DMS114 treated with DMSO at 0.1 percent for 48 hours (cell line): ENCODE measurements around the gene TTYH2.

ENCODE experiments used
- DNase-seq: peaks from one replicate; lab custom pipeline; 2025; ENCODE audit not compliant: unreplicated experiment; lab: John Stamatoyannopoulos, UW

Gene TTYH2

GRCh38 chr17:74214484-74215341 is 1.3 kb downstream of the TTYH2 start:
- DNase-seq: no peak

DNA sequence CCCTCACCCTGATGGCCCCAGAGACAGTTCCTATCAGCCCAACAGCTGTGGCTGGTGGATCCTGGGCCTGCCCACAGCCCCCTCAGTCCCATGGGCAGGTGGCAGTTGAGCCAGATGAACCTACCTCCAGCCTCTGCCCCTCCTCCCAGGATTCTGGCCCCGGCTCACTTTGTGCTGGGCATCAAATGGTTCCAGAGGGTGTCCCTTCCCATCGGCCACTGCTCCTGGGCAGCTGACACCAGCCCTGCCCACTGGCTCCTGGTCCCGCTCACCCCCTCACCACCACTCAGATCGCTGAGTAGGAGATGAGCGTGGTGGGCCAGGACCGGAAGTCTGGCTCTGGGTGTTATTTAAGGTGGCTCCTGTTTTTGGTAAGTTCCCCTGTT is 2.0 kb downstream of the TTYH2 start:
- DNase-seq: no peak

GRCh38 chr17:74216505-74216904 is 3.1 kb downstream of the TTYH2 start:
- no peak for DNase-seq

DNA sequence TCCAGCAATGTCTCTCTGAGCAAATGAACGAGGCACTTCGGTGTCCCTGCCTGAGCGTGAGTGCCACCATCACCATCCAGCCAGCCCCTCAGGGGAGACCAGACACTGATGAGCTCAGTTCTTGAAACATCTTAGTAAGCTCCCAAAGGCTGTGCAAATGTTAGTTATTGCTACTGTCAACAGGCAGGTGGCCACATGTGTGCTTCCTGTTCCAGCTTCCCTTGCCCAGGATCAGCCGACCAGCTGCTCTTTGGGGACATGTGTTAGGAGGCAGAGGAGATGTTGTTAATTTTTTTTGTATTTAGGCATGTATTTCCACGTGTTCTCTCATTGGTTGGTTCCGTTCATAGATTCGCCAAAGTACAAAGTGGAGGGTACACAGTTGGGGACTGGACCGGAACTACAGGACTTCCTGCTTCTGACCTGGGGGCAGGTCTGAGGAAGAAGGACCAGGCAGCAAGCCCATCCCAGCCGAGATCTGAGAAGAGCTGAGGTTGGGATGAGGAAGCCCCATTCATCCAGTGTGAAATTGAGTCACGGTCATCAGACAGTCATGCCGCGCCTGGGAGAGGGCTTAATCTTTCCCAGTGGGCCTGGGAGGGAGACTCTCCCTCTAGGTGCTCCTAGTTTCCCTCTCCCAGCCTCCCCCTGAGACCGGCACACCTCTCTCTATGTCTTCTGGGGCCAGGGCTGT is 3.8 kb downstream of the TTYH2 start:
- no peak for DNase-seq

GRCh38 chr17:74217888-74218287 is 4.5 kb downstream of the TTYH2 start:
- DNase-seq: no peak

GRCh38 chr17:74218436-74218835 is 5.1 kb downstream of the TTYH2 start:
- DNase-seq: no peak

- no peak for DNase-seq
Measured at GRCh38 chr17:74219576-74220133, 6.3 kb downstream of the TTYH2 start.

DNA sequence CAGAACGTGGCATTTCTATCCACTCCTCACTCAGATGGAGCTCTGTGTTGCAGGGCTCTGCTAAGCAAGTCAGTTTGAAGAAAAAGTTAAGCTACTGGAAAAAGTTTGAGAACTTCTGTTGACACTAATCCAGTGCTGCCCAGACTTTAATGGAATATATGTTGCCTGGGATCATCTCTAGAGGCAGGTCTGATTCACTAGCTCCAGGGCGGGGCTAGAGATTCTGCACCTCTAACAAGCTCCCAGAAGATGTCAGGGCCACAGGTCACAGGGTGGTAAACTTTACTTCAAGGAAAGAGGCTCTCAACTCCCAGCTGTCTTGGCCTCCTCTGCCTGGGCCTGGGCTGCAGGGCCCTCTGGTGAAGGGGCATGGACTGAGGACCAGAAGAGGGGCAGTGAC is 6.8 kb downstream of the TTYH2 start:
- no peak for DNase-seq

DNA sequence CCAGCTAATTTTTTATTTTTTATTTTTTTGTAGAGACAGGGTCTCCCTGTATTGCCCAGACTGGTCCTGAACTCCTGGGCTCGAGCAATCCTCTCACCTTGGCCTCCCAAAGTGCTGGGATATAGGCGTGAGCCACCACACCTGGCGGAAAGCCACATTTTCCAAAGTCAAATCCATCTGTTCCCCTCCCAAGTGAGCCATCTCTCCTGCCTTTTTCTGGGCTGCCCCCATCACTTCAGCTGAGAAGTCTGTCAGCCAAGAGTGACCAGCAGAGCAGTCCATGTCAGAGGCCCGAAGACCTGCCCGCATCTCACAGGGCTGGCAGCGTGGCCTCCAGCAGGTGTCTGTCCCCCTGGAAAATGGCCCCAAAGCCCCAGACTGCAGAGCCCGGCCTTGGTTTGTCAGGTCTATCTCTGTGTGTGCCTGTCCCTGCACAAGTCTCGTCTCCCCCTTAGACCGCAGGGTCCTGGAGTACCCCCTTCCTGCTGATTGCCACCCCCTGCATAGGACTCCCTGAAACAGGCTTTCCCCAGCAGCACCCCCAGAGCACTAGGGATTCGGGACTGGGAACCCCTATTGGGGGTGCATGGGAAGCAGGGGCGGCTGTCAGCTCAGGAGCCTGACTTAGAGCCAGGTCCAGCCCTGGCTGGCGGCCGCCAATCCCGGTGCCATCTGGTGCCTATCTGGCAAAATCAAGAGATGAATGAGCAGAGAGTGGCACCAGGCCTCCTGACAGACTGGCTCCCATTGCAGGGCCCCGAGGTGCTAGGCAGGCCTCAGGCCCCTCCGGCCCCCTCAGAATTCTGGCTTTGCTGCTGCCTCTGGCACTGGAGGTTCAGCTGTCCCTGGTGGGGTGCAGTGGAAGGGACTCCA is 7.8 kb downstream of the TTYH2 start:
- no peak for DNase-seq

- no peak for DNase-seq
Measured at GRCh38 chr17:74222399-74222798, 9.0 kb downstream of the TTYH2 start.

- no peak for DNase-seq
Measured at GRCh38 chr17:74223901-74224300, 10.5 kb downstream of the TTYH2 start.

GRCh38 chr17:74224959-74225725 is 11.8 kb downstream of the TTYH2 start:
- no peak for DNase-seq

GRCh38 chr17:74226252-74226651 is 12.9 kb downstream of the TTYH2 start:
- no peak for DNase-seq

GRCh38 chr17:74227271-74228080 is 14.1 kb downstream of the TTYH2 start:
- no peak for DNase-seq

DNA sequence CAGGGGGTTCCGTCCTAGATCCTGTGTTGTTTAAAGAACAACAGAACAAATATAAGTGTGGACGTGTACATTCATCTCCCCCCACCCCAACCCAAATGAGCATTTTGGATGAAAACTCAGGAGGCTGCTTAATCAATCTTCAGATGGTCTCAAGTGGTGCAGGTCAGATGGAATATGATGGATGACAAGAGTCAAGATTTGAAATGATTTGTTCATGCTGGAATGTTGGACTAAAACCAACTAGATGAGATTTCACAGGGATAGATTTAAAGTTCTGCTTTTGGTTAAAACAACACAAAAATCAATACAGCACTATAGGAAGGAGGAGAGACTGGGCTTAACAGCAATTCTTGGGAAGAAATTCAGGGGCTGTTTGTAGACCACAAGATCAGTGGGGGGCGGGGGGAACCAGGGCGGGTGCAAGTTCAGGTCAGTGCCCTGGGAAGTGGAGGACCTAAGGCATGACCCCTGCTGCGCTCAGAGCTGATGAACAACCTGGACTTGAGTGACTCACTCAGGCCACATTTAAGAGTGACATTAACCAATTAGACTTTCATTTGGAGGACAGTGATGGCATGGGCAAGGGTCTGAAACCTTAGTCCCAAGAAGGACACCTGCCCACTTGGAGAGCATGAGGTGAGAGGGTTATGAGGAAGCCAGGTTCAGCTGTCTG is 15.1 kb downstream of the TTYH2 start:
- DNase-seq: no peak

- no peak for DNase-seq
Measured at GRCh38 chr17:74230896-74231295, 17.5 kb downstream of the TTYH2 start.

DNA sequence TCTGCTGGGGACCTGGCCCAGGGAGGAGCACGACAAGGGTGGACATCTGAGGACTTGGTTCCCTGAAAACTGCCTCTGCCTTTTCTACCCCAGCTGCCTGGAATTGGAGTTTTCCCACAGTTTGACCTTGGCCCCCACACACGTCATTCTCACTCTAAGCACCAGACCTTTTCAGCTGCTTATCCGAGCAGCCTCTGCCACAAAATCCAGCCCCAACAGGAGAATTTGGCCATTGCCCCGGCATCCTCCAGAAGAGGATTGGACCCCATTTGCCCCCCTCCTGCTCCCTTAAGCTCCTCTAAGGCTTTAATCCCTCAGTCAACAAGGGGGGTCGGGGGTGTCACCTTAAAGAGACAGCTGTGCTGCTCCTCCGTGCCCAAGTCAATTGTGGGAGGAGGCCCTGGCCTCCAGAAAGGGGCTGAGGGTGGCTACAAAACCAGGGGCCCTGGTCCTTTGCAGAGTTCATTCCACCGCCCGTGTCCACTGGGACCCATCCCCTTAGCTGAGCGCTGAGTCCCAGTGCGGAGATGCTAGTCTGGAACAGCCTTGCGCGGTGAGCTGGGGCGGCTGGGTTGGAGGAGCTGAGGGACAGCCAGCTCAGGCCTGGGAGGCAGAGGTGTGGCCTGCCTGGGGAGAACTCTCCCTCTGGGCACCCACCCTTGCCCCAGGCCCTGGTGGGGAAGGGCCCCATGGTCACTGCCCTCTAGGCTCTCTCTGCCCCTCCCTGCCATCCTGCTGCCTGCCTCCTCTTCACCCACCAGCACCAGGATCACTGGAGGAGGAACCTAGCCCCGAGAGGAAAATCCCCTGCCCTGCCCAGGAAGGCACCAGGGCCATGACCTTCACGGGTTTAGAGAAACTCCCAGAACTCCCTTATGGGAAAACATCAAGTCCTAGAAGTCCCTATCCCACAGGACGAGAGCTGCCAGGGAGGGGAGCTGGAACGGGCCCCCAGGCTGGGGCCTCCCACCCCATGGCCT is 18.8 kb downstream of the TTYH2 start:
- no peak for DNase-seq

- DNase-seq: no peak
Measured at GRCh38 chr17:74233937-74234336, 20.6 kb downstream of the TTYH2 start.
